A673 (cell line): ENCODE data around the gene RPS16. TPM values are rescaled to one million over a fixed set of nuclear protein-coding genes. Genes with fewer than 3 reads are reported as not detected.

Source experiments
- BruUV-seq: library from RNA; stranded (reverse); fragments of 400-500 nt; replicated peaks from 2 replicates; lab custom pipeline; 2021; lab: Mats Ljungman, UMichigan
- CTCF ChIA-PET: fragments of 300-600 bp; sonication (Branson Sonifier 250); formaldehyde crosslinking; loops from one replicate; lab custom pipeline; 2022; ENCODE audit warnings: antibody characterized with exemption; lab: Charles Lee
- POLR2A ChIA-PET: fragments of 300-600 bp; sonication (Branson Sonifier 250); formaldehyde crosslinking; loops from one replicate; lab custom pipeline; 2022; ENCODE audit warnings: antibody characterized with exemption; ENCODE audit not compliant: low non-redundant PET; lab: Charles Lee
- DNase-seq: peaks from one replicate; pipeline ENCODE4 v3.0.0-alpha.2; 2015; ENCODE audit warnings: low spot score
- H3K27ac ChIP-seq: fragments of 200-600 bp; sonication (generic); 2 replicates; pipeline ENCODE4 v1.5.1; 2016; ENCODE audit warnings: mixed run types, low read depth, mild to moderate bottlenecking, mixed read lengths, antibody characterized with exemption, low read length; ENCODE audit not compliant: poor library complexity, severe bottlenecking
- H3K27me3 ChIP-seq: fragments of 200-600 bp; sonication (generic); replicated peaks from 2 replicates; pipeline ENCODE4 v1.6.1; 2017; ENCODE audit warnings: mixed run types, low read depth, mild to moderate bottlenecking, mixed read lengths, antibody characterized with exemption, low read length; ENCODE audit not compliant: insufficient read depth, poor library complexity
- H3K36me3 ChIP-seq: fragments of 200-600 bp; sonication (generic); 2 replicates; pipeline ENCODE4 v1.6.1; 2016; ENCODE audit warnings: mixed run types, mild to moderate bottlenecking, mixed read lengths, antibody characterized with exemption, low read length; ENCODE audit not compliant: insufficient read depth, poor library complexity, severe bottlenecking
- H3K4me1 ChIP-seq: fragments of 200-600 bp; sonication (generic); 2 replicates; pipeline ENCODE4 v1.6.1; 2017; ENCODE audit warnings: mixed run types, mild to moderate bottlenecking, mixed read lengths, antibody characterized with exemption, low read length; ENCODE audit not compliant: insufficient read depth, poor library complexity, severe bottlenecking
- H3K4me3 ChIP-seq: fragments of 200-600 bp; sonication (generic); 2 replicates; pipeline ENCODE4 v1.5.1; 2016; ENCODE audit warnings: low read depth, mixed run types, mild to moderate bottlenecking, mixed read lengths, low read length; ENCODE audit not compliant: poor library complexity, severe bottlenecking
- H3K9me3 ChIP-seq: fragments of 200-600 bp; sonication (generic); 2 replicates; pipeline ENCODE4 v1.6.1; 2016; ENCODE audit warnings: mixed run types, low read depth, mild to moderate bottlenecking, mixed read lengths, antibody characterized with exemption, low read length; ENCODE audit not compliant: poor library complexity, severe bottlenecking
- CTCF ChIP-seq: fragments of 300-800, 200-600 bp; sonication (generic); conservative IDR thresholded peaks from 2 replicates; pipeline ENCODE4 v1.5.1; 2017; ENCODE audit warnings: low read depth, mild to moderate bottlenecking, antibody characterized with exemption, low read length, moderate library complexity, mixed read lengths
- EZH2 ChIP-seq: fragments of 200-600 bp; sonication (generic); IDR thresholded peaks from 2 replicates; pipeline ENCODE4 v1.6.1; 2017; ENCODE audit warnings: borderline replicate concordance, low read depth, mild to moderate bottlenecking, mixed read lengths, antibody characterized with exemption, low read length; ENCODE audit not compliant: poor library complexity, severe bottlenecking
- intact Hi-C: fragments of 100-400 bp; cut with micrococcal nuclease; formaldehyde crosslinking; loops from one replicate; pipeline ENCODE4 v1.10.0; 2022; ENCODE audit not compliant: unreplicated experiment
- total RNA-seq: library from RNA; stranded (reverse); gene quantifications from 2 replicates; pipeline ENCODE4 v1.2.3, GENCODE V29; 2021

Gene RPS16
- total RNA-seq, 1 experiment from 2014 or later = 1,898 TPM

- intact Hi-C loops = no loop called here
- no peaks in the 10 kb centered on the region for H3K9me3 ChIP-seq
- H3K4me3 ChIP-seq = no peak overlapping the region
- POLR2A ChIA-PET = interaction anchor here (1.5 kb wide), 1 partner anchor 15 kb away, joined by 7 read pairs; the partner anchor contains the start of gene RPS16
- H3K27ac ChIP-seq = no peak overlapping the region
- H3K36me3 ChIP-seq = peaks cover 55% of the 10 kb centered on the region
- no peak for DNase-seq
- H3K4me1 ChIP-seq = peaks cover 2% of the 10 kb centered on the region
- CTCF ChIA-PET = interaction anchor here (0.6 kb wide), 1 partner anchor 248 kb away, joined by 5 read pairs; no protein-coding TSS in a partner anchor
- no TSS peak for BruUV-seq
- TF ChIP-seq EZH2 (no peak), CTCF (no peak)
- H3K27me3 ChIP-seq = no peaks in the 10 kb centered on the region
Measured at GRCh38 chr19:39420769-39421168, 15.0 kb downstream of the RPS16 start.

- Histone ChIP-seq H3K4me1 (peaks cover 15% of the 10 kb centered on the region), H3K9me3 (no peaks in the 10 kb centered on the region), H3K27me3 (no peaks in the 10 kb centered on the region), H3K4me3 (no peak overlapping the region), H3K27ac (no peak overlapping the region), H3K36me3 (peaks cover 51% of the 10 kb centered on the region)
- intact Hi-C loops = no loop called here
- no TSS peak for BruUV-seq
- TF ChIP-seq EZH2 (no peak), CTCF (no peak)
- no peak for DNase-seq
- CTCF ChIA-PET = no interaction called here
- POLR2A ChIA-PET = interaction anchor here (1.1 kb wide), 1 partner anchor 17 kb away, joined by 6 read pairs; the partner anchor contains the start of gene RPS16
Measured at GRCh38 chr19:39419003-39419402, 16.7 kb downstream of the RPS16 start.

- ChIA-PET CTCF (no interaction called here), POLR2A (no interaction called here)
- Histone ChIP-seq H3K36me3 (peaks cover 47% of the 10 kb centered on the region), H3K9me3 (no peaks in the 10 kb centered on the region), H3K4me1 (peaks cover 15% of the 10 kb centered on the region), H3K27ac (no peak overlapping the region), H3K27me3 (no peaks in the 10 kb centered on the region), H3K4me3 (no peak overlapping the region)
- BruUV-seq = no TSS peak
- TF ChIP-seq EZH2 (no peak), CTCF (no peak)
- intact Hi-C loops = no loop called here
- DNase-seq = no peak
Measured at GRCh38 chr19:39417463-39418181, 18.1 kb downstream of the RPS16 start.
